H7 (cell line): Measurements from ENCODE around the gene PTPN4. TPM values are rescaled to one million over a fixed set of nuclear protein-coding genes. Genes with fewer than 3 reads are reported as not detected.

ENCODE experiments used
- DNase-seq: peaks from one replicate; pipeline ENCODE4 v3.0.0; 2012
- H3K27me3 ChIP-seq: 2 replicates; pipeline ENCODE4 v1.6.0; 2011; ENCODE audit warnings: mild to moderate bottlenecking, low read length; ENCODE audit not compliant: control insufficient read depth, insufficient read depth
- H3K36me3 ChIP-seq: replicated peaks from 2 replicates; pipeline ENCODE4 v1.5.1; 2011; ENCODE audit warnings: low read length; ENCODE audit not compliant: control insufficient read depth, insufficient read depth
- H3K4me3 ChIP-seq: 2 replicates; pipeline ENCODE4 v1.5.1; 2011; ENCODE audit warnings: low read depth, mild to moderate bottlenecking, control low read depth, low read length, moderate library complexity; ENCODE audit not compliant: insufficient read depth
- total RNA-seq: library from RNA; depleted of rRNA; stranded (reverse); fragments of >200 nt; shearing (Covaris generic); gene quantifications from 2 replicates; pipeline ENCODE4 v1.2.3, GENCODE V29; 2014

Gene PTPN4
- total RNA-seq, 1 experiment from 2014 or later, result 39.4 TPM

GRCh38 chr2:119768742-119769141 is 9.0 kb downstream of the PTPN4 start:
- H3K4me3 ChIP-seq, result no peak overlapping the region
- no peaks in the 10 kb centered on the region for H3K36me3 ChIP-seq
- DNase-seq, result no peak
- no peaks in the 10 kb centered on the region for H3K27me3 ChIP-seq

GRCh38 chr2:119769645-119770044 is 9.9 kb downstream of the PTPN4 start:
- Histone ChIP-seq H3K36me3 (no peaks in the 10 kb centered on the region), H3K4me3 (no peak overlapping the region), H3K27me3 (no peaks in the 10 kb centered on the region)
- no peak for DNase-seq

- H3K36me3 ChIP-seq, result no peaks in the 10 kb centered on the region
- DNase-seq, result no peak
- no peaks in the 10 kb centered on the region for H3K27me3 ChIP-seq
- no peak overlapping the region for H3K4me3 ChIP-seq
Observed at GRCh38 chr2:119771331-119771730, 11.6 kb downstream of the PTPN4 start.

GRCh38 chr2:119772128-119772527 is 12.4 kb downstream of the PTPN4 start:
- no peak overlapping the region for H3K4me3 ChIP-seq
- no peaks in the 10 kb centered on the region for H3K36me3 ChIP-seq
- H3K27me3 ChIP-seq, result no peaks in the 10 kb centered on the region
- DNase-seq, result no peak

- DNase-seq, result no peak
- H3K27me3 ChIP-seq, result no peaks in the 10 kb centered on the region
- no peaks in the 10 kb centered on the region for H3K36me3 ChIP-seq
- no peak overlapping the region for H3K4me3 ChIP-seq
Observed at GRCh38 chr2:119772767-119773166, 13.0 kb downstream of the PTPN4 start.

- DNase-seq, result no peak
- Histone ChIP-seq H3K36me3 (no peaks in the 10 kb centered on the region), H3K4me3 (no peak overlapping the region)
Observed at GRCh38 chr2:119774026-119774425, 14.3 kb downstream of the PTPN4 start.

GRCh38 chr2:119775102-119775501 is 15.4 kb downstream of the PTPN4 start:
- no peaks in the 10 kb centered on the region for H3K27me3 ChIP-seq
- DNase-seq, result no peak
- H3K36me3 ChIP-seq, result no peaks in the 10 kb centered on the region
- no peak overlapping the region for H3K4me3 ChIP-seq

More at GRCh38 chr2:119774026-119774425, 14.3 kb downstream of the PTPN4 start:
- no peaks in the 10 kb centered on the region for H3K27me3 ChIP-seq

GRCh38 chr2:119782308-119783027 is 22.7 kb downstream of the PTPN4 start:
- DNase-seq, result no peak
- H3K4me3 ChIP-seq, result no peak overlapping the region
- H3K36me3 ChIP-seq, result no peaks in the 10 kb centered on the region
- H3K27me3 ChIP-seq, result no peaks in the 10 kb centered on the region

- H3K4me3 ChIP-seq, result no peak overlapping the region
- no peak for DNase-seq
Observed at GRCh38 chr2:119784876-119785275, 25.2 kb downstream of the PTPN4 start.

GRCh38 chr2:119786295-119786694 is 26.6 kb downstream of the PTPN4 start:
- no peak overlapping the region for H3K4me3 ChIP-seq
- no peak for DNase-seq
- H3K27me3 ChIP-seq, result no peaks in the 10 kb centered on the region
- no peaks in the 10 kb centered on the region for H3K36me3 ChIP-seq

More at GRCh38 chr2:119784876-119785275, 25.2 kb downstream of the PTPN4 start:
- Histone ChIP-seq H3K27me3 (no peaks in the 10 kb centered on the region), H3K36me3 (no peaks in the 10 kb centered on the region)

GRCh38 chr2:119788752-119789151 is 29.0 kb downstream of the PTPN4 start:
- Histone ChIP-seq H3K36me3 (no peaks in the 10 kb centered on the region), H3K27me3 (no peaks in the 10 kb centered on the region), H3K4me3 (no peak overlapping the region)
- DNase-seq, result no peak

GRCh38 chr2:119790466-119790865 is 30.7 kb downstream of the PTPN4 start:
- no peaks in the 10 kb centered on the region for H3K27me3 ChIP-seq
- no peak for DNase-seq
- H3K36me3 ChIP-seq, result no peaks in the 10 kb centered on the region
- H3K4me3 ChIP-seq, result no peak overlapping the region

GRCh38 chr2:119792907-119793312 is 33.2 kb downstream of the PTPN4 start:
- no peak overlapping the region for H3K4me3 ChIP-seq
- DNase-seq, result peak; percentile 27
- H3K36me3 ChIP-seq, result no peaks in the 10 kb centered on the region
- no peaks in the 10 kb centered on the region for H3K27me3 ChIP-seq

- Histone ChIP-seq H3K27me3 (no peaks in the 10 kb centered on the region), H3K36me3 (no peaks in the 10 kb centered on the region), H3K4me3 (no peak overlapping the region)
- no peak for DNase-seq
Observed at GRCh38 chr2:119794237-119794636, 34.5 kb downstream of the PTPN4 start.

- H3K4me3 ChIP-seq, result no peak overlapping the region
- DNase-seq, result peak; percentile 29
Observed at GRCh38 chr2:119795309-119796303, 35.9 kb downstream of the PTPN4 start.

More at GRCh38 chr2:119795309-119796303, 35.9 kb downstream of the PTPN4 start:
- H3K36me3 ChIP-seq, result no peaks in the 10 kb centered on the region
- no peaks in the 10 kb centered on the region for H3K27me3 ChIP-seq
